ENCODE measurements around the gene INPP4B.

Gene INPP4B

GRCh38 chr4:142752202-142752786, 93.8 kb downstream of the INPP4B start:
- Histone ChIP-seq H3K36me3 (ENCODE audit: control insufficient read depth, insufficient read depth, low read length) (no peaks in the 10 kb centered on the region), H3K4me1 (ENCODE audit: control insufficient read depth, insufficient read depth, low read length, poor library complexity, severe bottlenecking) (no peaks in the 10 kb centered on the region), H3K27me3 (replicated peaks; ENCODE audit: control insufficient read depth, insufficient read depth, low read length, poor library complexity, severe bottlenecking) (no peaks in the 10 kb centered on the region), H3K4me3 (ENCODE audit: insufficient read depth, low read depth, low read length, poor library complexity, severe bottlenecking) (no peak overlapping the region), H3K9me3 (ENCODE audit: control insufficient read depth, low read length) (no peaks in the 10 kb centered on the region), H3K27ac (ENCODE audit: insufficient read depth, low read length, poor library complexity, severe bottlenecking) (no peak overlapping the region)
- no peak for DNase-seq

DNA sequence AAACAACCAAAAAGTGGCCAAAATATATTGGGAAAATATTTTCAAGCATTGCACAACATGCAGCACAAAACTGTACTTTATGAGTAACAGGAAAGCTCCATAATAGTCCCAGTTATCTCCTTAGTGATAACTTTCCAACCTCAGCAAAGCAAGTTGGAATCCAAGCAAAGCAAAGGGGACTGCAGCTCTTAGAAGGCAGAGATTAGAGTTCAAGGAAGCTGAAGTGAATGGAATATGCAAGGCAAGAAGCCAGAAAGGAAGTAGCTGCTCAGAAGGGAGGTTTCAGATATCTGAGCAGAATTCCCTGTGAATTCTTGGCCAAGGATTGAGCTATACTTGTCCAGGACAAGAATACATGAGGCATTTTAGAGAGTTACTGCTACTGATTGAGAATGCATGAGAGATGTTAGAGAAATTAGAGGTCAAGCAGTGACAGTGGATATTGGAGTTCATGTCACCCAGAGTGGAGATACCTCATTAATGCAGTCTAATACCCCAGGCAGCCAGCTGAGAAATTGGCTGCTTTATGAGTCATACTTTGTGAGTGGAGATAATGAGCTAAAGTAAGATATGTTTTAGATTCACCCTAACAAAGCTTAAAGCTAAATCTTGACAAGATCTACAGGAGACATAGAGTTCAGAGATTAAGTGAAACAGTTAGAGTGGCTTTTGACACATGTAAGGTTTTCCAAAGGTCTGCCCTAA, 102.8 kb downstream of the INPP4B start:
- Histone ChIP-seq H3K9me3 (ENCODE audit: control insufficient read depth, low read length) (no peaks in the 10 kb centered on the region), H3K36me3 (ENCODE audit: control insufficient read depth, insufficient read depth, low read length) (no peaks in the 10 kb centered on the region), H3K4me3 (ENCODE audit: insufficient read depth, low read depth, low read length, poor library complexity, severe bottlenecking) (no peak overlapping the region), H3K27ac (ENCODE audit: insufficient read depth, low read length, poor library complexity, severe bottlenecking) (no peak overlapping the region), H3K27me3 (replicated peaks; ENCODE audit: control insufficient read depth, insufficient read depth, low read length, poor library complexity, severe bottlenecking) (no peaks in the 10 kb centered on the region), H3K4me1 (ENCODE audit: control insufficient read depth, insufficient read depth, low read length, poor library complexity, severe bottlenecking) (no peaks in the 10 kb centered on the region)
- no peak for DNase-seq

DNA sequence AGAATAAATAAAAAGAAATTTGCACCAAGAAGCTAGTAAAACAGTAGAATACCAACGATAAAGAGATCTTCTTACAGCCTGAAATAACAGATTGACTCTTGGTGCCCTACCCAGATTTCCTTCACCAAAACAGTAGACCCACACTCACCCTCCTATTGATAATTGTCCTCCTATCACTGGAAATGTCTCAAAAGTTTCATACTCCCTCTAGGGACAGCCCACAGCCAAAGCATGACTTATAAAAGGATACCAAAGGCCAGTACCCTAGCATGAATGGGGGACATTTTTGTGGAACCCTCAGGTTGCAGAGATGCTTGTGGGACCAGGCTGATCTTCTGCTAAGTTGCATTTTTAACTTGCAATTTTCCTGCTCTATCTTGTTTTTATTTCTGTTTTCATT, 104.1 kb downstream of the INPP4B start:
- Histone ChIP-seq H3K9me3 (ENCODE audit: control insufficient read depth, low read length) (no peaks in the 10 kb centered on the region), H3K27ac (ENCODE audit: insufficient read depth, low read length, poor library complexity, severe bottlenecking) (no peak overlapping the region), H3K27me3 (replicated peaks; ENCODE audit: control insufficient read depth, insufficient read depth, low read length, poor library complexity, severe bottlenecking) (no peaks in the 10 kb centered on the region), H3K4me1 (ENCODE audit: control insufficient read depth, insufficient read depth, low read length, poor library complexity, severe bottlenecking) (no peaks in the 10 kb centered on the region), H3K36me3 (ENCODE audit: control insufficient read depth, insufficient read depth, low read length) (no peaks in the 10 kb centered on the region), H3K4me3 (ENCODE audit: insufficient read depth, low read depth, low read length, poor library complexity, severe bottlenecking) (no peak overlapping the region)
- no peak for DNase-seq

DNA sequence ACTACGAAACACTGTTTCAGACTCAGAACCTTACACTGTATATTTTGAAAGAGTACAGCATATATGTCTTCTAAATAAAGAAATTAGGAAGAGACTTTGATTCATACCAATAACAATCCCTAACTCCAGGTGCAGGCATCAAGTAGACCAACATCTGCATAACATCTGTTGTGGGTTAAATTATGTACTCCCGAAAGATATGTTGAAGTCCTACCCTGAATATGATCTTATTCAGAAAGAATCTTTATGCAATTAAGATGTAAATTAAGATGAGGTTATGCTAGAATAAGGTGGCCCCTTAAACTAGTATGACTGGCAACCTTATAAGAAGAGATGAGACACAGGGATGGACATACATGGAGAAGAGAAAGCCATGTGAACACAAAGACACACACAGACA, 117.9 kb downstream of the INPP4B start:
- Histone ChIP-seq H3K4me1 (ENCODE audit: control insufficient read depth, insufficient read depth, low read length, poor library complexity, severe bottlenecking) (no peaks in the 10 kb centered on the region), H3K9me3 (ENCODE audit: control insufficient read depth, low read length) (no peaks in the 10 kb centered on the region), H3K27ac (ENCODE audit: insufficient read depth, low read length, poor library complexity, severe bottlenecking) (no peak overlapping the region), H3K27me3 (replicated peaks; ENCODE audit: control insufficient read depth, insufficient read depth, low read length, poor library complexity, severe bottlenecking) (no peaks in the 10 kb centered on the region), H3K4me3 (ENCODE audit: insufficient read depth, low read depth, low read length, poor library complexity, severe bottlenecking) (no peak overlapping the region), H3K36me3 (ENCODE audit: control insufficient read depth, insufficient read depth, low read length) (no peaks in the 10 kb centered on the region)
- DNase-seq, result no peak

DNA sequence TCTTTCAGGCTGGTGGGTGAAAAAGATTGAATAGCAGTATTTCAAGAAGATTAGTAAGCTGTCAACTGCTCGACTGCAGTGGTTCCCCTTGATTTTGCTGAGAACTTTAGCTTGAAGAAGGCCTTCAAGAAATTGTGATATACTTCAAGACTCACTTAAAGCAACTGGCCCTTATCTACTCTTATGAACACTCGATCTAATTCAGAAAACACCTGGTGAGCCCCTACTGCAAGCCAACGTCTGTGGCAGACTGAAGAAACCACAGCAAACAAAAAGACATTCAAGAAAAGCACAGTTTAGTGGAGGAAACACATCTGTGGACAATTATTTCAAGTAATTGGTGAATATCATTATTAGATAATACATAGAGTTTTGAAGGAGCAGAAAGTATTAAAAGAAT, 119.0 kb downstream of the INPP4B start:
- no peak overlapping the region for H3K27ac ChIP-seq (ENCODE audit: insufficient read depth, low read length, poor library complexity, severe bottlenecking)
- no peak for DNase-seq

DNA sequence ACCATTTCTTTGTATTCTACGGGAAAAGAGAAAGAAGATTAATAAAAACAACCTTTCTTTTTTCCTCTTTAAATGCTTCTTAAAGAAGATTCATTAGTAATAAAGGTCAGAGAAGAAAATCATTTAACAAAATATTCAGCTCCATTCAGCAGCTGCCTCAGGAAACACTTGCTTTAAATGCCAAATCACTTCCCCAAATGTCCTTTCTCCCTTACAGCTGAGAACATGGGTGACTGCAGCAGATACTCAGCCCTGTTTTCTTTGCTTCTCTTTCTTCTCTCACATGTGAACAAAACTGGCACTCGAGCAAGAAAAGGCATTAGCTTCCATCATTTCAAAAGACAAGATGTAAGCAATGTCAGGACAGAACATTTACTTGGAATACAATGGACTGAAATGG, 120.2 kb downstream of the INPP4B start:
- no peak for DNase-seq
- Histone ChIP-seq H3K27ac (ENCODE audit: insufficient read depth, low read length, poor library complexity, severe bottlenecking) (no peak overlapping the region), H3K27me3 (replicated peaks; ENCODE audit: control insufficient read depth, insufficient read depth, low read length, poor library complexity, severe bottlenecking) (no peaks in the 10 kb centered on the region), H3K4me3 (ENCODE audit: insufficient read depth, low read depth, low read length, poor library complexity, severe bottlenecking) (no peak overlapping the region), H3K36me3 (ENCODE audit: control insufficient read depth, insufficient read depth, low read length) (no peaks in the 10 kb centered on the region), H3K9me3 (ENCODE audit: control insufficient read depth, low read length) (no peaks in the 10 kb centered on the region), H3K4me1 (ENCODE audit: control insufficient read depth, insufficient read depth, low read length, poor library complexity, severe bottlenecking) (no peaks in the 10 kb centered on the region)

More for the DNA sequence above, 119.0 kb downstream of the INPP4B start:
- no peak overlapping the region for H3K4me3 ChIP-seq (ENCODE audit: insufficient read depth, low read depth, low read length, poor library complexity, severe bottlenecking)
- H3K27me3 ChIP-seq (replicated peaks; ENCODE audit: control insufficient read depth, insufficient read depth, low read length, poor library complexity, severe bottlenecking), result no peaks in the 10 kb centered on the region
- H3K9me3 ChIP-seq (ENCODE audit: control insufficient read depth, low read length), result no peaks in the 10 kb centered on the region
- no peaks in the 10 kb centered on the region for H3K36me3 ChIP-seq (ENCODE audit: control insufficient read depth, insufficient read depth, low read length)
- H3K4me1 ChIP-seq (ENCODE audit: control insufficient read depth, insufficient read depth, low read length, poor library complexity, severe bottlenecking), result no peaks in the 10 kb centered on the region

- Histone ChIP-seq H3K27me3 (replicated peaks; ENCODE audit: control insufficient read depth, insufficient read depth, low read length, poor library complexity, severe bottlenecking) (no peaks in the 10 kb centered on the region), H3K4me3 (ENCODE audit: insufficient read depth, low read depth, low read length, poor library complexity, severe bottlenecking) (no peak overlapping the region), H3K27ac (ENCODE audit: insufficient read depth, low read length, poor library complexity, severe bottlenecking) (no peak overlapping the region), H3K4me1 (ENCODE audit: control insufficient read depth, insufficient read depth, low read length, poor library complexity, severe bottlenecking) (peaks cover 3% of the 10 kb centered on the region), H3K9me3 (ENCODE audit: control insufficient read depth, low read length) (no peaks in the 10 kb centered on the region), H3K36me3 (ENCODE audit: control insufficient read depth, insufficient read depth, low read length) (no peaks in the 10 kb centered on the region)
- no peak for DNase-seq
Observed at GRCh38 chr4:142721187-142721586, 124.9 kb downstream of the INPP4B start.

- Histone ChIP-seq H3K36me3 (ENCODE audit: control insufficient read depth, insufficient read depth, low read length) (no peaks in the 10 kb centered on the region), H3K27me3 (replicated peaks; ENCODE audit: control insufficient read depth, insufficient read depth, low read length, poor library complexity, severe bottlenecking) (no peaks in the 10 kb centered on the region), H3K4me1 (ENCODE audit: control insufficient read depth, insufficient read depth, low read length, poor library complexity, severe bottlenecking) (peaks cover 3% of the 10 kb centered on the region), H3K9me3 (ENCODE audit: control insufficient read depth, low read length) (no peaks in the 10 kb centered on the region), H3K27ac (ENCODE audit: insufficient read depth, low read length, poor library complexity, severe bottlenecking) (no peak overlapping the region), H3K4me3 (ENCODE audit: insufficient read depth, low read depth, low read length, poor library complexity, severe bottlenecking) (no peak overlapping the region)
- DNase-seq, result no peak
Observed at GRCh38 chr4:142719854-142720541, 126.1 kb downstream of the INPP4B start.

DNA sequence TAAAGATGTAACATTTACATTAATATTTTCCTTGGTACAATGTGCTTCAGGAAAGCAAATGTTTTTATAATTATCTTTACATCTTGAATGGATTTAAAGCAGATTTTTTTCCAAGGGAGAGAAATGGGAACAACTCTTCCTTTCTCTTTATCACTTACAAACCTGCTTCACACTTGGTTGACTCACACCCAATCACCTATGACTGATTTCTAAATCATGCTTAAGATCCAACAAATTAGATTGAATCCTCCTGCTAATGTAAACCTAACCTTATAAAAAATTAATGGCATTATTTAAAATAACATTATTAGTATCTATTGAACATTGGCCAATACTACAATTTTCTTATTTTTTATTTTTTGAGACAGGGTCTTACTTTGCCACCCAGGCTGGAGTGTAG, 127.1 kb downstream of the INPP4B start:
- no peak for DNase-seq

GRCh38 chr4:142715727-142716126, 130.4 kb downstream of the INPP4B start:
- no peak for DNase-seq
- Histone ChIP-seq H3K27ac (ENCODE audit: insufficient read depth, low read length, poor library complexity, severe bottlenecking) (no peak overlapping the region), H3K27me3 (replicated peaks; ENCODE audit: control insufficient read depth, insufficient read depth, low read length, poor library complexity, severe bottlenecking) (no peaks in the 10 kb centered on the region)

More for the DNA sequence above, 127.1 kb downstream of the INPP4B start:
- Histone ChIP-seq H3K9me3 (ENCODE audit: control insufficient read depth, low read length) (no peaks in the 10 kb centered on the region), H3K4me3 (ENCODE audit: insufficient read depth, low read depth, low read length, poor library complexity, severe bottlenecking) (no peak overlapping the region), H3K4me1 (ENCODE audit: control insufficient read depth, insufficient read depth, low read length, poor library complexity, severe bottlenecking) (peaks cover 3% of the 10 kb centered on the region), H3K36me3 (ENCODE audit: control insufficient read depth, insufficient read depth, low read length) (no peaks in the 10 kb centered on the region), H3K27ac (ENCODE audit: insufficient read depth, low read length, poor library complexity, severe bottlenecking) (no peak overlapping the region), H3K27me3 (replicated peaks; ENCODE audit: control insufficient read depth, insufficient read depth, low read length, poor library complexity, severe bottlenecking) (no peaks in the 10 kb centered on the region)

More at GRCh38 chr4:142715727-142716126, 130.4 kb downstream of the INPP4B start:
- no peaks in the 10 kb centered on the region for H3K9me3 ChIP-seq (ENCODE audit: control insufficient read depth, low read length)
- no peaks in the 10 kb centered on the region for H3K36me3 ChIP-seq (ENCODE audit: control insufficient read depth, insufficient read depth, low read length)
- peaks cover 6% of the 10 kb centered on the region for H3K4me1 ChIP-seq (ENCODE audit: control insufficient read depth, insufficient read depth, low read length, poor library complexity, severe bottlenecking)
- no peak overlapping the region for H3K4me3 ChIP-seq (ENCODE audit: insufficient read depth, low read depth, low read length, poor library complexity, severe bottlenecking)

Data from effector memory CD4-positive, alpha-beta T cell (primary cell).